ENCODE measurements around the gene XPOT.

The XPOT gene

GRCh38 chr12:64383675-64384074 is 20.5 kb upstream of the XPOT start:
- Histone ChIP-seq H2AFZ (ENCODE audit: low read length) (no peak overlapping the region), H3K36me3 (ENCODE audit: insufficient read depth, low read length) (no peaks in the 10 kb centered on the region), H3K4me1 (ENCODE audit: insufficient read depth, low read length, poor library complexity, severe bottlenecking) (no peaks in the 10 kb centered on the region), H3K79me2 (ENCODE audit: insufficient read depth, low read length) (no peaks in the 10 kb centered on the region), H3K4me2 (ENCODE audit: low read depth, low read length, poor library complexity, severe bottlenecking) (no peak overlapping the region), H4K20me1 (ENCODE audit: insufficient read depth, low read length, poor library complexity, severe bottlenecking) (no peaks in the 10 kb centered on the region), H3F3A (ENCODE audit: low read depth) (no peaks in the 10 kb centered on the region), H3K27me3 (ENCODE audit: insufficient read depth, low read length, poor library complexity, severe bottlenecking) (no peaks in the 10 kb centered on the region), H3K9ac (ENCODE audit: low read depth, low read length, poor library complexity, severe bottlenecking) (no peak overlapping the region), H3K4me3 (ENCODE audit: low read length, poor library complexity, severe bottlenecking) (no peak overlapping the region), H3K9me3 (ENCODE audit: insufficient read depth, low read depth, low read length) (no peaks in the 10 kb centered on the region), H3K9me2 (replicated peaks; ENCODE audit: low read depth, low read length) (no peaks in the 10 kb centered on the region)
- TF ChIP-seq CTCF (conservative IDR thresholded peaks at IDR 0.05; ENCODE audit: low read length) = no peak
- no peak for TF ChIP-seq EZH2phosphoT487 (IDR thresholded peaks at IDR 0.05; ENCODE audit: borderline replicate concordance)

GRCh38 chr12:64385019-64385418 is 19.2 kb upstream of the XPOT start:
- Histone ChIP-seq H3K27me3 (ENCODE audit: insufficient read depth, low read length, poor library complexity, severe bottlenecking) (no peaks in the 10 kb centered on the region), H3K4me1 (ENCODE audit: insufficient read depth, low read length, poor library complexity, severe bottlenecking) (no peaks in the 10 kb centered on the region), H3K9me3 (ENCODE audit: insufficient read depth, low read depth, low read length) (no peaks in the 10 kb centered on the region), H3K4me2 (ENCODE audit: low read depth, low read length, poor library complexity, severe bottlenecking) (no peak overlapping the region), H3K79me2 (ENCODE audit: insufficient read depth, low read length) (no peaks in the 10 kb centered on the region), H2AFZ (ENCODE audit: low read length) (no peak overlapping the region), H3F3A (ENCODE audit: low read depth) (no peaks in the 10 kb centered on the region), H3K4me3 (ENCODE audit: low read length, poor library complexity, severe bottlenecking) (no peak overlapping the region), H3K36me3 (ENCODE audit: insufficient read depth, low read length) (no peaks in the 10 kb centered on the region), H3K9me2 (replicated peaks; ENCODE audit: low read depth, low read length) (no peaks in the 10 kb centered on the region), H4K20me1 (ENCODE audit: insufficient read depth, low read length, poor library complexity, severe bottlenecking) (no peaks in the 10 kb centered on the region), H3K9ac (ENCODE audit: low read depth, low read length, poor library complexity, severe bottlenecking) (no peak overlapping the region)
- no peak for TF ChIP-seq CTCF (conservative IDR thresholded peaks at IDR 0.05; ENCODE audit: low read length)
- TF ChIP-seq EZH2phosphoT487 (IDR thresholded peaks at IDR 0.05; ENCODE audit: borderline replicate concordance) = no peak

- H3K27me3 ChIP-seq (ENCODE audit: insufficient read depth, low read length, poor library complexity, severe bottlenecking) = no peaks in the 10 kb centered on the region
- H3K4me2 ChIP-seq (ENCODE audit: low read depth, low read length, poor library complexity, severe bottlenecking) = no peak overlapping the region
- H3F3A ChIP-seq (ENCODE audit: low read depth) = no peaks in the 10 kb centered on the region
- no peaks in the 10 kb centered on the region for H3K9me3 ChIP-seq (ENCODE audit: insufficient read depth, low read depth, low read length)
- no peaks in the 10 kb centered on the region for H3K79me2 ChIP-seq (ENCODE audit: insufficient read depth, low read length)
- H3K9me2 ChIP-seq (replicated peaks; ENCODE audit: low read depth, low read length) = no peaks in the 10 kb centered on the region
- no peak overlapping the region for H3K9ac ChIP-seq (ENCODE audit: low read depth, low read length, poor library complexity, severe bottlenecking)
- H3K4me1 ChIP-seq (ENCODE audit: insufficient read depth, low read length, poor library complexity, severe bottlenecking) = no peaks in the 10 kb centered on the region
- H3K36me3 ChIP-seq (ENCODE audit: insufficient read depth, low read length) = no peaks in the 10 kb centered on the region
- no peak overlapping the region for H3K4me3 ChIP-seq (ENCODE audit: low read length, poor library complexity, severe bottlenecking)
- no peak overlapping the region for H2AFZ ChIP-seq (ENCODE audit: low read length)
- H4K20me1 ChIP-seq (ENCODE audit: insufficient read depth, low read length, poor library complexity, severe bottlenecking) = no peaks in the 10 kb centered on the region
- no peak for TF ChIP-seq CTCF (conservative IDR thresholded peaks at IDR 0.05; ENCODE audit: low read length)
- no peak for TF ChIP-seq EZH2phosphoT487 (IDR thresholded peaks at IDR 0.05; ENCODE audit: borderline replicate concordance)
Measured at GRCh38 chr12:64385468-64385867, 18.7 kb upstream of the XPOT start.
